Fibroblast of lung (primary cell): ENCODE measurements around the gene L3MBTL2. TPM values are rescaled to one million over a fixed set of nuclear protein-coding genes. Genes with fewer than 3 reads are reported as not detected.

Source experiments
- DNase-seq, 2 donors: peaks; one replicate each; pipeline versions ENCODE4 v3.0.0 to v3.0.0-alpha.2; 2010; ENCODE audit warnings: low read depth in 2 of 2
- H2AFZ ChIP-seq: 2 replicates; pipeline ENCODE4 v1.5.1; 2012; ENCODE audit warnings: low read length, control low read depth, inconsistent platforms
- H3K27ac ChIP-seq: 2 replicates; pipeline ENCODE4 v1.5.1; 2011; ENCODE audit warnings: low read length, control low read depth; ENCODE audit not compliant: insufficient read depth
- H3K27me3 ChIP-seq: 2 replicates; pipeline ENCODE4 v1.5.1; 2011; ENCODE audit warnings: mild to moderate bottlenecking, low read length; ENCODE audit not compliant: control insufficient read depth, insufficient read depth
- H3K36me3 ChIP-seq: 2 replicates; pipeline ENCODE4 v1.5.1; 2011; ENCODE audit warnings: low read length; ENCODE audit not compliant: control insufficient read depth, insufficient read depth
- H3K4me1 ChIP-seq: 2 replicates; pipeline ENCODE4 v1.5.1; 2011; ENCODE audit warnings: low read length; ENCODE audit not compliant: control insufficient read depth, insufficient read depth; ENCODE audit errors: extremely low read depth
- H3K4me2 ChIP-seq: 2 replicates; pipeline ENCODE4 v1.5.1; 2011; ENCODE audit warnings: low read length, control low read depth; ENCODE audit not compliant: insufficient read depth; ENCODE audit errors: extremely low read depth
- H3K4me3 ChIP-seq, 4 experiments: fragments of 200-600 bp in 1 of 4; sonication (generic) in 1 of 4; replicated peaks in 1 of 4; 2 replicates each; pipeline ENCODE4 v1.5.1; 2011 to 2016; ENCODE audit warnings: low read length in 4 of 4, low read depth in 3 of 4, mild to moderate bottlenecking in 3 of 4, control low read depth in 2 of 4, inconsistent platforms in 1 of 4, mixed read lengths in 1 of 4; ENCODE audit not compliant: insufficient read depth in 1 of 4; ENCODE audit errors: control extremely low read depth in 1 of 4
- H3K79me2 ChIP-seq: 2 replicates; pipeline ENCODE4 v1.5.1; 2012; ENCODE audit warnings: mild to moderate bottlenecking, low read length, inconsistent platforms; ENCODE audit not compliant: control insufficient read depth, insufficient read depth
- H3K9ac ChIP-seq: 2 replicates; pipeline ENCODE4 v1.5.1; 2011; ENCODE audit warnings: mild to moderate bottlenecking, low read length, control low read depth; ENCODE audit not compliant: insufficient read depth
- H3K9me3 ChIP-seq: 2 replicates; pipeline ENCODE4 v1.5.1; 2012; ENCODE audit warnings: low read depth, low read length; ENCODE audit not compliant: control insufficient read depth, insufficient read depth
- H4K20me1 ChIP-seq: 2 replicates; pipeline ENCODE4 v1.5.1; 2011; ENCODE audit warnings: low read length; ENCODE audit not compliant: control insufficient read depth, insufficient read depth; ENCODE audit errors: extremely low read depth
- CTCF ChIP-seq, 2 donors: IDR thresholded peaks in 1 of 2; conservative IDR thresholded peaks in 1 of 2; 1 replicate in 1 of 2; 2 replicates in 1 of 2; pipeline ENCODE4 v1.5.1; 2011 to 2012; ENCODE audit warnings: low read length in 2 of 2, control low read depth in 1 of 2, inconsistent platforms in 1 of 2, low read depth in 1 of 2, mild to moderate bottlenecking in 1 of 2
- EZH2 ChIP-seq: IDR thresholded peaks from 2 replicates; pipeline ENCODE4 v1.5.1; 2012; ENCODE audit warnings: low read length, control low read depth, mild to moderate bottlenecking; ENCODE audit errors: missing control alignments
- polyA plus RNA-seq, 2 donors: library from polyadenylated mRNA; depleted of rRNA in 1 of 2; stranded (reverse) in 1 of 2; unstranded in 1 of 2; fragments of >200 nt; gene quantifications; 2 replicates each; pipeline ENCODE4 v1.2.1, GENCODE V29; 2011 to 2012; ENCODE audit warnings: missing spikeins in 1 of 2
- total RNA-seq: library from RNA; depleted of rRNA; stranded (reverse); fragments of >200 nt; gene quantifications from 2 replicates; pipeline ENCODE4 v1.2.1, GENCODE V29; 2014

L3MBTL2 gene
- total and polyA plus RNA-seq, 2 donors (not counting 1 experiment from before 2014, with no cell fraction given), result 16.0 to 19.3 TPM

- Histone ChIP-seq H3K27ac (no peak overlapping the region), H3K9me3 (no peaks in the 10 kb centered on the region), H3K79me2 (no peaks in the 10 kb centered on the region), H3K9ac (no peak overlapping the region), H3K27me3 (no peaks in the 10 kb centered on the region), H3K4me1 (no peaks in the 10 kb centered on the region), H3K36me3 (no peaks in the 10 kb centered on the region), H3K4me3 (peak overlapping the region in 1 of 4 experiments; percentile 25), H3K4me2 (peak overlapping the region; percentile 41), H2AFZ (peak overlapping the region; percentile 30), H4K20me1 (no peaks in the 10 kb centered on the region)
- TF ChIP-seq EZH2 (no peak), CTCF (conservative IDR thresholded peaks at IDR 0.05 in 1 of 2, IDR thresholded peaks at IDR 0.05 in 1 of 2; ENCODE audit: low read depth in 1 of 2, low read length in 2 of 2) (no peak)
- DNase-seq, result no peak
Observed at GRCh38 chr22:41237036-41237706, 32.1 kb downstream of the L3MBTL2 start.

- Histone ChIP-seq H3K4me3 (peak overlapping the region in 2 of 4 experiments; percentile 6 to 25), H3K27ac (no peak overlapping the region), H3K9ac (no peak overlapping the region), H3K9me3 (no peaks in the 10 kb centered on the region), H2AFZ (peak overlapping the region; percentile 30), H3K27me3 (no peaks in the 10 kb centered on the region), H3K36me3 (no peaks in the 10 kb centered on the region), H3K4me2 (peak overlapping the region; percentile 41), H3K79me2 (no peaks in the 10 kb centered on the region), H3K4me1 (no peaks in the 10 kb centered on the region), H4K20me1 (no peaks in the 10 kb centered on the region)
- TF ChIP-seq CTCF (conservative IDR thresholded peaks at IDR 0.05 in 1 of 2, IDR thresholded peaks at IDR 0.05 in 1 of 2; ENCODE audit: low read depth in 1 of 2, low read length in 2 of 2) (peak; percentile 8 to 30), EZH2 (no peak)
- peak; percentile 40 to 41 for DNase-seq
Observed at GRCh38 chr22:41237707-41238569, 32.8 kb downstream of the L3MBTL2 start.
